Vagina (tissue), 2 donors: ENCODE data around the gene USP54.

Source experiments
- CTCF ChIP-seq, 3 experiments: fragments of 450-650 bp in 2 of 3; fragments of 200-600 bp in 1 of 3; sonication (generic) in 1 of 3; IDR thresholded peaks; one replicate each; pipeline ENCODE4 v1.5.1; 2017 to 2019; ENCODE audit warnings: antibody characterized with exemption in 3 of 3, mild to moderate bottlenecking in 2 of 3, moderate library complexity in 2 of 3
- POLR2A ChIP-seq, 2 donors: fragments of 450-650 bp; IDR thresholded peaks; one replicate each; pipeline ENCODE4 v1.6.1; 2017; ENCODE audit warnings: antibody characterized with exemption in 2 of 2, mild to moderate bottlenecking in 2 of 2, moderate library complexity in 2 of 2
- POLR2AphosphoS5 ChIP-seq, 2 donors: sonication (generic); formaldehyde crosslinking; IDR thresholded peaks; one replicate each; pipeline ENCODE4 v1.9.0; 2017; ENCODE audit warnings: antibody characterized with exemption in 2 of 2, mild to moderate bottlenecking in 2 of 2, low read depth in 1 of 2; ENCODE audit not compliant: insufficient read depth in 1 of 2

GRCh38 chr10:73556855-73557254, 34.3 kb downstream of the USP54 start:
- TF ChIP-seq POLR2A (IDR thresholded peaks at IDR 0.05) (no peak), CTCF (IDR thresholded peaks at IDR 0.05) (no peak), POLR2AphosphoS5 (IDR thresholded peaks at IDR 0.05; ENCODE audit: insufficient read depth in 1 of 2, low read depth in 1 of 2) (no peak)
